Mesenchymal stem cell (in vitro differentiated cells and primary cell): ENCODE results near the gene OR52J3.
A peak's percentile ranks its signal among the peaks of the same experiment; 100 is the strongest.

Experiments used
- DNase-seq: peaks from one replicate; pipeline ENCODE4 v3.0.0-alpha.2; 2013
- H2AFZ ChIP-seq: one replicate; pipeline ENCODE4 v1.6.1; 2013; ENCODE audit warnings: low read depth, mild to moderate bottlenecking, control low read depth, inconsistent platforms, low read length, moderate library complexity
- H2AK5ac ChIP-seq: 2 replicates; pipeline ENCODE4 v1.6.1; 2013; ENCODE audit warnings: low read length, moderate library complexity, mild to moderate bottlenecking, inconsistent platforms; ENCODE audit not compliant: severe bottlenecking
- H2BK120ac ChIP-seq: one replicate; pipeline ENCODE4 v1.6.1; 2013; ENCODE audit warnings: low read depth, mild to moderate bottlenecking, inconsistent platforms, low read length, moderate library complexity
- H2BK12ac ChIP-seq, 2 experiments: one replicate each; pipeline ENCODE4 v1.6.1; 2013; ENCODE audit warnings: inconsistent platforms in 2 of 2, low read length in 2 of 2, mild to moderate bottlenecking in 2 of 2, moderate library complexity in 2 of 2, control low read depth in 1 of 2
- H2BK15ac ChIP-seq: one replicate; pipeline ENCODE4 v1.6.1; 2013; ENCODE audit warnings: mild to moderate bottlenecking, low read depth, inconsistent platforms; ENCODE audit not compliant: poor library complexity, severe bottlenecking
- H2BK5ac ChIP-seq: 2 replicates; pipeline ENCODE4 v1.6.1; 2013; ENCODE audit warnings: low read depth, mild to moderate bottlenecking, low read length, control low read depth, inconsistent platforms; ENCODE audit not compliant: poor library complexity, severe bottlenecking
- H3K14ac ChIP-seq, 2 experiments: one replicate each; pipeline ENCODE4 v1.6.1; 2013; ENCODE audit warnings: inconsistent platforms in 2 of 2, low read length in 2 of 2, control low read depth in 1 of 2, mild to moderate bottlenecking in 1 of 2, moderate library complexity in 1 of 2
- H3K18ac ChIP-seq, 2 experiments: one replicate each; pipeline ENCODE4 v1.6.1; 2013; ENCODE audit warnings: inconsistent platforms in 2 of 2, low read length in 2 of 2, control low read depth in 1 of 2, low read depth in 1 of 2, mild to moderate bottlenecking in 1 of 2
- H3K23ac ChIP-seq, 2 experiments: one replicate each; pipeline ENCODE4 v1.6.1; 2013; ENCODE audit warnings: inconsistent platforms in 2 of 2, low read length in 2 of 2, mild to moderate bottlenecking in 2 of 2, moderate library complexity in 2 of 2, control low read depth in 1 of 2
- H3K27ac ChIP-seq: 2 replicates; pipeline ENCODE4 v1.5.1; 2013; ENCODE audit warnings: mild to moderate bottlenecking, moderate library complexity, low read length, control low read depth, inconsistent platforms; ENCODE audit not compliant: poor library complexity, severe bottlenecking
- H3K27me3 ChIP-seq, 2 experiments: 2 replicates each; pipeline versions ENCODE4 v1.6.1 to v1.7.0; 2013; ENCODE audit warnings: low read length in 2 of 2, mild to moderate bottlenecking in 2 of 2, moderate library complexity in 2 of 2, control low read depth in 1 of 2, inconsistent platforms in 1 of 2; ENCODE audit not compliant: control insufficient read depth in 1 of 2, insufficient read depth in 1 of 2
- H3K36me3 ChIP-seq, 2 experiments: 2 replicates each; pipeline versions ENCODE4 v1.6.1 to v1.7.0; 2013; ENCODE audit warnings: low read length in 2 of 2, control low read depth in 1 of 2, inconsistent platforms in 1 of 2, low read depth in 1 of 2, mild to moderate bottlenecking in 1 of 2; ENCODE audit not compliant: insufficient read depth in 2 of 2, control insufficient read depth in 1 of 2
- H3K4ac ChIP-seq, 2 experiments: one replicate each; pipeline ENCODE4 v1.6.1; 2013; ENCODE audit warnings: inconsistent platforms in 2 of 2, low read length in 2 of 2, mild to moderate bottlenecking in 2 of 2, moderate library complexity in 2 of 2, control low read depth in 1 of 2, low read depth in 1 of 2
- H3K4me1 ChIP-seq: 2 replicates; pipeline ENCODE4 v1.6.1; 2013; ENCODE audit warnings: low read depth, low read length, control low read depth; ENCODE audit not compliant: control insufficient read depth, insufficient read depth
- H3K4me2 ChIP-seq: 2 replicates; pipeline ENCODE4 v1.6.1; 2013; ENCODE audit warnings: low read length, mild to moderate bottlenecking, inconsistent platforms; ENCODE audit not compliant: poor library complexity, severe bottlenecking
- H3K4me3 ChIP-seq, 2 experiments: 2 replicates each; pipeline versions ENCODE4 v1.5.1 to v1.7.0; 2013; ENCODE audit warnings: low read length in 2 of 2, mild to moderate bottlenecking in 2 of 2, control low read depth in 1 of 2, low read depth in 1 of 2; ENCODE audit not compliant: insufficient read depth in 1 of 2
- H3K79me1 ChIP-seq: replicated peaks from 2 replicates; pipeline ENCODE4 v1.6.1; 2013; ENCODE audit warnings: mild to moderate bottlenecking, control low read depth, low read length, inconsistent platforms; ENCODE audit not compliant: poor library complexity, severe bottlenecking
- H3K9ac ChIP-seq: 2 replicates; pipeline ENCODE4 v1.7.0; 2013; ENCODE audit warnings: mild to moderate bottlenecking, low read length, moderate library complexity
- H3K9me3 ChIP-seq: 2 replicates; pipeline ENCODE4 v1.7.0; 2013; ENCODE audit warnings: mild to moderate bottlenecking, low read length; ENCODE audit not compliant: control insufficient read depth
- H4K8ac ChIP-seq: one replicate; pipeline ENCODE4 v1.6.1; 2013; ENCODE audit warnings: inconsistent platforms, mild to moderate bottlenecking, low read length, moderate library complexity
- H4K91ac ChIP-seq: one replicate; pipeline ENCODE4 v1.6.1; 2013; ENCODE audit warnings: mild to moderate bottlenecking, low read length, inconsistent platforms
- WGBS: methylation state at CpG from one replicate; pipeline ENCODE4 v1.1.7; 2013; ENCODE audit warnings: mixed read lengths; 5-methylcytosine and 5-hydroxymethylcytosine counted together

OR52J3 gene

DNA sequence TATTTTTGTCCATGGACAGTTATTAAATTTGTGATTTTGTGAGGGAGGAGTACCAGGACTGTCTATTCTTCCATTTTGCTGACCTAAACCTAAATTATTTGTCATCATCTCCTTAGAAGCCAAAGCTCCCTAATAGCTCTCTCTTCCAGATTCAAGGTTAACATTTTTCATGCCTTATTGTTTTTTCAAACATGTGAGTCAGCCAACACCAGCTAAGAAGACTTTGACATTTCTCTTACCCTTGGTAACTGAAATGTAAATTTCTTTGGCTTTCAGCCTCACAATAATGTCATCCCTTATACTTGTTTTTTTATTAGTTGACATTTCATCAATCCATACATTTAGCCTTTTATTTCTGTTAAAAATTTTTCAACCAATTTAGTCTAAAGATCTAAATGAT lies 42.2 kb downstream of the OR52J3 start:
- H3K36me3 ChIP-seq: no peaks in the 10 kb centered on the region
- no peak overlapping the region for H3K14ac ChIP-seq
- no peak overlapping the region for H2BK15ac ChIP-seq
- no peak overlapping the region for H3K4me3 ChIP-seq
- no peak for DNase-seq
- H3K9me3 ChIP-seq: no peaks in the 10 kb centered on the region
- H3K23ac ChIP-seq: no peak overlapping the region
- no peak overlapping the region for H3K4me2 ChIP-seq
- no peak overlapping the region for H2AK5ac ChIP-seq
- H3K9ac ChIP-seq: no peak overlapping the region
- H2AFZ ChIP-seq: no peak overlapping the region
- no peak overlapping the region for H3K18ac ChIP-seq
- no peak overlapping the region for H2BK12ac ChIP-seq
- H3K4me1 ChIP-seq: no peaks in the 10 kb centered on the region
- H4K91ac ChIP-seq: no peak overlapping the region
- no peak overlapping the region for H4K8ac ChIP-seq
- no peaks in the 10 kb centered on the region for H3K79me1 ChIP-seq
- no peak overlapping the region for H3K4ac ChIP-seq
- no peak overlapping the region for H2BK120ac ChIP-seq
- peaks cover 0 to 2% of the 10 kb centered on the region in 2 experiments for H3K27me3 ChIP-seq
- no peak overlapping the region for H2BK5ac ChIP-seq
- H3K27ac ChIP-seq: no peak overlapping the region

- WGBS: 97% methylated on average over 1 of the region's 1 CpG
- Histone ChIP-seq H4K8ac (no peak overlapping the region), H3K9me3 (no peaks in the 10 kb centered on the region), H3K27ac (no peak overlapping the region), H2BK15ac (no peak overlapping the region), H3K9ac (no peak overlapping the region), H3K36me3 (no peaks in the 10 kb centered on the region), H3K4ac (no peak overlapping the region), H3K4me3 (no peak overlapping the region), H3K27me3 (peaks cover 0 to 2% of the 10 kb centered on the region in 2 experiments), H4K91ac (no peak overlapping the region), H3K79me1 (no peaks in the 10 kb centered on the region), H2BK5ac (no peak overlapping the region), H3K23ac (no peak overlapping the region), H2BK120ac (no peak overlapping the region), H2AFZ (no peak overlapping the region), H2AK5ac (no peak overlapping the region), H3K4me2 (no peak overlapping the region), H2BK12ac (no peak overlapping the region), H3K18ac (no peak overlapping the region), H3K14ac (no peak overlapping the region), H3K4me1 (no peaks in the 10 kb centered on the region)
- no peak for DNase-seq
Observed at GRCh38 chr11:5090668-5091067, 44.3 kb downstream of the OR52J3 start.

DNA sequence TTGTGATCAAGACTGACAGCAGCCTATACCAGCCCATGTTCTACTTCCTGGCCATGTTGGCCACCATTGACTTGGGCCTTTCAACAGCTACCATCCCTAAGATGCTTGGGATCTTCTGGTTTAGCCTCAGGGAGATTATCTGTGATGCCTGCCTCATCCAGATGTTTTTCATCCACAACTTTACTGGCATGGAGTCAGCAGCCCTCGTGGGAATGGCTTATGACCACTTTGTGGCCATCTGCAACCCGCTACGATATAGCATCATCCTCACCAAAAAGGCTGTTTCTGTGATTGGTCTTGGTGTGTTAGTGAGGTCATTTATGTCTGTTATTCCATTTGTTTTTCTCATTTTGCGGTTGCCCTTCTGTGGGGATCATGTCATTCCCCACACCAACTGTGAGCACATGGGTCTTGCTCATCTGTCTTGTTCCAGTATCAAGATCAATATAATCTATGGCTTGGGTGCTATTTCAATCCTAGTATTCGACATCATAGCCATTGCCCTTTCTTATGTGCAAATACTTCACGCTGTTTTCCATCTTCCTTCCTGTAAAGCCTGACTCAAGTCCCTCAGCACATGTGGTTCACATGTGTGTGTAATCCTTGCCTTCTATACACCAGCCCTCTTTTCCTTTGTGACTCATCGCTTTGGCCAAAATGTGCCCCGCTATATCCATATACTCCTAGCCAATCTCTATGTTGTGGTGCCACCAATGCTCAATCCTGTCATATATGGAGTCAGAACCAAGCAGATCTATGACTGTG lies 46.7 kb downstream of the OR52J3 start:
- WGBS: 73% methylated on average over 6 of the region's 8 CpGs
- Histone ChIP-seq H3K9me3 (no peaks in the 10 kb centered on the region), H2AK5ac (no peak overlapping the region), H3K4me2 (no peak overlapping the region), H2BK15ac (no peak overlapping the region), H2BK12ac (no peak overlapping the region), H3K4me3 (no peak overlapping the region), H4K91ac (no peak overlapping the region), H3K14ac (peak overlapping the region in 1 of 2 experiments; percentile 41), H2BK5ac (no peak overlapping the region), H3K36me3 (no peaks in the 10 kb centered on the region), H3K4ac (no peak overlapping the region), H2BK120ac (no peak overlapping the region), H3K18ac (no peak overlapping the region), H3K9ac (no peak overlapping the region), H4K8ac (no peak overlapping the region), H3K27ac (no peak overlapping the region), H2AFZ (no peak overlapping the region), H3K79me1 (no peaks in the 10 kb centered on the region), H3K4me1 (no peaks in the 10 kb centered on the region), H3K27me3 (no peaks in the 10 kb centered on the region), H3K23ac (peak overlapping the region in 1 of 2 experiments; percentile 52)
- no peak for DNase-seq

DNA sequence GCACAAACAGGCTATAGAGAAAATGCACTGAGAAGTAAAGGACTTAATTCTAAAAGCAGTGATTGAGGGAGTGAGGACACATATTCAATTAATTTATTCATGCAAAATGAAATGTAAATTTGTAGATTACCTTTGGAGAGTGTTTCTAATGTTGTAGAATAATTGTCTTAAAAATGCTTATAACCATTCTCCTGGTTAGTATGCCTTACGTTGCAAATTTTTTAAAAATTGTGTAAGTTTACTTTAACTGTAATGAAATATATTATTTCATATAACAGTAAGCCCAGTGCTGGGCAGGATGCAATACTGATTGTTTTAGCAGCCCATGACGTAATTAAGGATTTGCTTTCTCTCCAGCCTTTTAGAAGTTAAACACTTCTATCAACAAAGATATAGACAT lies 49.7 kb downstream of the OR52J3 start:
- no peak overlapping the region for H2BK120ac ChIP-seq
- no peak overlapping the region for H2AFZ ChIP-seq
- no peaks in the 10 kb centered on the region for H3K4me1 ChIP-seq
- no peak for DNase-seq
- no peak overlapping the region for H2BK15ac ChIP-seq
- no peak overlapping the region for H4K91ac ChIP-seq
- 60% methylated on average over 1 of the region's 2 CpGs for WGBS
- no peak overlapping the region for H3K4me3 ChIP-seq
- H3K36me3 ChIP-seq: no peaks in the 10 kb centered on the region
- H3K9ac ChIP-seq: no peak overlapping the region
- H4K8ac ChIP-seq: no peak overlapping the region
- H3K18ac ChIP-seq: no peak overlapping the region
- no peak overlapping the region for H2BK12ac ChIP-seq
- no peaks in the 10 kb centered on the region for H3K27me3 ChIP-seq
- no peak overlapping the region for H3K27ac ChIP-seq
- no peak overlapping the region for H3K4me2 ChIP-seq
- no peaks in the 10 kb centered on the region for H3K79me1 ChIP-seq
- no peaks in the 10 kb centered on the region for H3K9me3 ChIP-seq
- H3K23ac ChIP-seq: no peak overlapping the region
- no peak overlapping the region for H2BK5ac ChIP-seq
- H3K4ac ChIP-seq: no peak overlapping the region
- H3K14ac ChIP-seq: no peak overlapping the region
- H2AK5ac ChIP-seq: no peak overlapping the region
